Ishikawa (cell line): Measurements from ENCODE around the gene GTPBP1.
A peak's percentile ranks its signal among the peaks of the same experiment; 100 is the strongest.

Experiments
- CEBPB ChIP-seq: IDR thresholded peaks from 2 replicates; pipeline ENCODE4 v1.6.1; 2012
- CREB1 ChIP-seq: IDR thresholded peaks from 2 replicates; pipeline ENCODE4 v1.6.1; 2012; ENCODE audit warnings: low read depth
- EGR1 ChIP-seq: IDR thresholded peaks from 2 replicates; pipeline ENCODE4 v1.6.1; 2012
- EP300 ChIP-seq: IDR thresholded peaks from 2 replicates; pipeline ENCODE4 v1.6.1; 2012; ENCODE audit warnings: borderline replicate concordance
- FOXM1 ChIP-seq: IDR thresholded peaks from 2 replicates; pipeline ENCODE4 v1.6.1; 2012; ENCODE audit warnings: low read depth, borderline replicate concordance
- MAX ChIP-seq: IDR thresholded peaks from 2 replicates; pipeline ENCODE4 v1.6.1; 2012
- NFIC ChIP-seq: IDR thresholded peaks from 2 replicates; pipeline ENCODE4 v1.6.1; 2012
- RAD21 ChIP-seq: IDR thresholded peaks from 2 replicates; pipeline ENCODE4 v1.6.1; 2012; ENCODE audit warnings: low read depth
- REST ChIP-seq: IDR thresholded peaks from 2 replicates; pipeline ENCODE4 v1.6.1; 2012; ENCODE audit warnings: low read depth, mild to moderate bottlenecking
- TAF1 ChIP-seq: IDR thresholded peaks from 2 replicates; pipeline ENCODE4 v1.6.1; 2012; ENCODE audit warnings: low read depth, mild to moderate bottlenecking
- TCF12 ChIP-seq: IDR thresholded peaks from 2 replicates; pipeline ENCODE4 v1.6.1; 2012; ENCODE audit warnings: low read depth
- TEAD4 ChIP-seq: IDR thresholded peaks from 2 replicates; pipeline ENCODE4 v1.6.1; 2012
- USF1 ChIP-seq: IDR thresholded peaks from 2 replicates; pipeline ENCODE4 v1.6.1; 2012
- YY1 ChIP-seq: IDR thresholded peaks from 2 replicates; pipeline ENCODE4 v1.6.1; 2012; ENCODE audit warnings: low read depth
- ZBTB7A ChIP-seq: IDR thresholded peaks from 2 replicates; pipeline ENCODE4 v1.6.1; 2012; ENCODE audit warnings: low read depth

GTPBP1 gene

GRCh38 chr22:38766076-38766777 is 60.5 kb downstream of the GTPBP1 start:
- TF ChIP-seq EP300 (no peak), TCF12 (no peak), NFIC (peak; percentile 83), FOXM1 (no peak), CEBPB (no peak), RAD21 (peak; percentile 45)

- no peak for TF ChIP-seq CREB1
- no peak for TF ChIP-seq TCF12
- TF ChIP-seq MAX: no peak
- no peak for TF ChIP-seq TEAD4
- TF ChIP-seq ZBTB7A: no peak
- no peak for TF ChIP-seq EGR1
- no peak for TF ChIP-seq CEBPB
- no peak for TF ChIP-seq FOXM1
- no peak for TF ChIP-seq TAF1
- TF ChIP-seq EP300: no peak
Observed at GRCh38 chr22:38767313-38767712, 61.6 kb downstream of the GTPBP1 start.

GRCh38 chr22:38768036-38768435 is 62.3 kb downstream of the GTPBP1 start:
- TF ChIP-seq CEBPB (no peak), USF1 (no peak), FOXM1 (no peak), EP300 (no peak), TAF1 (no peak)

DNA sequence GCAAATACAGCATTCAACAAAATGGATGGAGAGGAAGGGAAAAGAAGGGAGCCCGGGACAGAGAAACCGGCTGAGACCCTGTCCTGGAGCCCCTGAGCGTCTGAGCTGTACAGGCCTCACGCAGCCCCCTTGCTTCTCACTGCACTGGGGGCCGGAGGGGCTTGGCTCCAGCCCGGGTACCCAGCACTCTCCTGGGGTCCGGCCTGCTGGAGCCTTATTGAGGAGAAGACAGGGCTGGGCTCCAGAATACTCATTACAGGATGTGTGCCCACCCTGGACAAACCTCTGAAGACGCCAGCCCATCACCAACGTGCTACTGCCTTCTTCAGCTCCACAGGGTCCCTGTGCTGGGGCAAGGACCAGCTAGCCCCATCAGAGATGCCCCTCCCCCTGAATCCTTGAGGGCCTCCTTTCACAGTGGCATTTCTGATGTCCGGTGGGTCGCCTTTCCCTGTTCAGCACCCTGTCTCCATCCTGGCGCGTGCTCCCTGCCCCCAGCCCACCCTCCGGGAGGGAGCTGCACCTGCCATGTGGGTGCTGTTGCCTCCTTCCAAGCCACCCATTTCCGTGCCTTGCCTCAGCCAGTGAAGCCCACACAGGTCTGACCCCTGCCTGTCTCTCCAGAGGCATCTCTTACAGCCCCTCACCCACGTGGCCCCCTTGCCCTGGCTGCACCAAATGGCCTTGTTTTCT is 64.7 kb downstream of the GTPBP1 start:
- TF ChIP-seq EGR1 (no peak), RAD21 (no peak), FOXM1 (no peak), YY1 (no peak), ZBTB7A (no peak), TEAD4 (no peak), TCF12 (no peak), CREB1 (no peak), NFIC (no peak), USF1 (no peak), EP300 (no peak), TAF1 (no peak), MAX (no peak), CEBPB (no peak)

DNA sequence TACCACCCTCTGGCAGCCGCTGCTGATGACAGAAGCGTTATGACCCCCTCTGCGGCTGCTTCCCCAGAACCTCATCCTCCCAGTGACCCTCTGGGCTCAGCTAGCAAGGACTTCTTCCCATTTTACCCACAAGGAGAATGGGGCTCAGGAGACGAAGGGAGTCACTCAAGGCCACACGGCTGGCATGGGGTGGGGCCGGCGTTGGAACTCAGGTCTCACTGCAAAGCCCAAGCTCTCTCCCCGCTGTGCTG is 66.8 kb downstream of the GTPBP1 start:
- TF ChIP-seq YY1 (no peak), NFIC (no peak), FOXM1 (no peak), EP300 (no peak), TAF1 (no peak), ZBTB7A (no peak), TEAD4 (no peak)

DNA sequence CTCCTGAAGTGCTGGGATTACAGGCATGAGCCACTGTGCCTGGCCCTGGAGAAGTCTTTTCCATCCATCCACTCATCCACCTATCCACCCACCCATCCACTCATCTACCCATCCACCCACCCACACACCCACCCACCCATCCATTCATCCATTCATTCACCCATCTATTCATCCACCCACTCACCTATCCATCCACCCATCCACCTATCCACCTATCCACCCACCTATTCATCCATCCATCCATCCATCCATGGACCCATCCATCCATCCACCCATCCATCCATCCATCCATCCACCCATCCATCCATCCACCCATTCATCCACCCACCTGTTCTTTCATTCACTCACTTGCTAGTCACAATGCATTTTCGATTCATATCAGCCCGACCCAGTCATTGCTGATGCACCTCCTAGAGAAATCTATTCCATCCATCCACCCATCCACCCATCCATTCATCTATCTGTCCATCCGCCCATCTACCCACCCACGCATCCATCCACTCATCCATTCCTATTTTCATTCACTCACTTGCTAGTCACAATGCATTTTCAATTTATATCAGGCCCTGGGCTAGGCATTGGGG is 67.7 kb downstream of the GTPBP1 start:
- TF ChIP-seq REST (no peak), EP300 (no peak), TAF1 (no peak), USF1 (no peak), YY1 (no peak), MAX (no peak), NFIC (no peak), CREB1 (no peak), TCF12 (no peak), RAD21 (no peak), ZBTB7A (no peak), EGR1 (no peak), FOXM1 (no peak), TEAD4 (no peak), CEBPB (no peak)
